Panc1 (cell line): ENCODE results near the gene RBCK1.

ENCODE experiments used
- CTCF ChIP-seq: fragments of 450-650 bp; IDR thresholded peaks from 2 replicates; pipeline ENCODE4 v1.5.1; 2017; ENCODE audit warnings: mild to moderate bottlenecking
- POLR2AphosphoS5 ChIP-seq: IDR thresholded peaks from 2 replicates; pipeline ENCODE4 v1.6.1; 2012; ENCODE audit warnings: mild to moderate bottlenecking, low read depth, low read length, moderate library complexity
- TCF7L2 ChIP-seq: IDR thresholded peaks from 2 replicates; pipeline ENCODE4 v1.6.1; 2011; ENCODE audit warnings: mild to moderate bottlenecking, low read depth, low read length, inconsistent platforms

GRCh38 chr20:437787-438486, 29.8 kb downstream of the RBCK1 start:
- TF ChIP-seq CTCF (no peak), POLR2AphosphoS5 (no peak), TCF7L2 (no peak)
